ENCODE measurements around the gene IGF2R.

DNA sequence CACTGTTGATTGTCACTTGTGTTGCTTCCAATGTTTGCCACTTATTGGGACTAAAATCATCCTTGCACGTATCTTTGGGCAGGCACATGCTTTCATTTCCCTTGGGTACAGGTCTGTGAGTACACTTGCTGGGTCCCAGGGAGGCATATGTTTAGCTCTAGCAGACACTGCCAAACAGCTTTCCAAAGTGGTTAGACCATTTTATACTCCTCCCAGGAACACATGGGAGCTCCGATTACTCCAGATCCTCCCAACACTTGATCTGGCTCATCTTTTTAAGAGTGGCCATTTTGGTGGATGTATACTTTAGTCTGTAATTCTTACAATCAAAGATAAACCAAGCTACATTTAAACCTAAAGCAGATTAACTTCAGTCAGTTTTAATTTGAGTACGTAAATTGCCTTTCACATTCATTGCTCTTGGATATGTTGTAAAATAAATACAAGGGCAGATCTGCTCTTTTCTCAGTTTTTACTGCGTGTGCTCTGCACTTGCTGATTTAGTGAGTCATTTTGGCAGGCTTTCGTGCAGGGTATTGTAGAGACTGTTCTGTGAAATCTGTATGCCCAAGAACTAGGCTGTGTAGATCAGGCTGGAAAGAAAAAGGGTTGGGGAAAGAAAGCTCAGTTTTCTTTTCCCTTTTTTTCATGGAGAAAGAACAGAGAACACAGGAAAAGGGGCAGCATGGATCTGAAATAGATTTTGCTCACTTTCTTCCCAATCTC, 172.3 kb downstream of the IGF2R start:
- TF ChIP-seq, protein P1, sequence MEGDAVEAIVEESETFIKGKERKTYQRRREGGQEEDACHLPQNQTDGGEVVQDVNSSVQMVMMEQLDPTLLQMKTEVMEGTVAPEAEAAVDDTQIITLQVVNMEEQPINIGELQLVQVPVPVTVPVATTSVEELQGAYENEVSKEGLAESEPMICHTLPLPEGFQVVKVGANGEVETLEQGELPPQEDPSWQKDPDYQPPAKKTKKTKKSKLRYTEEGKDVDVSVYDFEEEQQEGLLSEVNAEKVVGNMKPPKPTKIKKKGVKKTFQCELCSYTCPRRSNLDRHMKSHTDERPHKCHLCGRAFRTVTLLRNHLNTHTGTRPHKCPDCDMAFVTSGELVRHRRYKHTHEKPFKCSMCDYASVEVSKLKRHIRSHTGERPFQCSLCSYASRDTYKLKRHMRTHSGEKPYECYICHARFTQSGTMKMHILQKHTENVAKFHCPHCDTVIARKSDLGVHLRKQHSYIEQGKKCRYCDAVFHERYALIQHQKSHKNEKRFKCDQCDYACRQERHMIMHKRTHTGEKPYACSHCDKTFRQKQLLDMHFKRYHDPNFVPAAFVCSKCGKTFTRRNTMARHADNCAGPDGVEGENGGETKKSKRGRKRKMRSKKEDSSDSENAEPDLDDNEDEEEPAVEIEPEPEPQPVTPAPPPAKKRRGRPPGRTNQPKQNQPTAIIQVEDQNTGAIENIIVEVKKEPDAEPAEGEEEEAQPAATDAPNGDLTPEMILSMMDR (IDR thresholded peaks at IDR 0.05; ENCODE audit: low read depth, low read length), result no peak
- no peak for TF ChIP-seq EZH2phosphoT487 (IDR thresholded peaks at IDR 0.05; ENCODE audit: low read depth)
